ENCODE data around the gene ARVCF.

GRCh38 chr22:20052309-20053259 lies 36.0 kb upstream of the ARVCF start:
- TF ChIP-seq, protein P1, sequence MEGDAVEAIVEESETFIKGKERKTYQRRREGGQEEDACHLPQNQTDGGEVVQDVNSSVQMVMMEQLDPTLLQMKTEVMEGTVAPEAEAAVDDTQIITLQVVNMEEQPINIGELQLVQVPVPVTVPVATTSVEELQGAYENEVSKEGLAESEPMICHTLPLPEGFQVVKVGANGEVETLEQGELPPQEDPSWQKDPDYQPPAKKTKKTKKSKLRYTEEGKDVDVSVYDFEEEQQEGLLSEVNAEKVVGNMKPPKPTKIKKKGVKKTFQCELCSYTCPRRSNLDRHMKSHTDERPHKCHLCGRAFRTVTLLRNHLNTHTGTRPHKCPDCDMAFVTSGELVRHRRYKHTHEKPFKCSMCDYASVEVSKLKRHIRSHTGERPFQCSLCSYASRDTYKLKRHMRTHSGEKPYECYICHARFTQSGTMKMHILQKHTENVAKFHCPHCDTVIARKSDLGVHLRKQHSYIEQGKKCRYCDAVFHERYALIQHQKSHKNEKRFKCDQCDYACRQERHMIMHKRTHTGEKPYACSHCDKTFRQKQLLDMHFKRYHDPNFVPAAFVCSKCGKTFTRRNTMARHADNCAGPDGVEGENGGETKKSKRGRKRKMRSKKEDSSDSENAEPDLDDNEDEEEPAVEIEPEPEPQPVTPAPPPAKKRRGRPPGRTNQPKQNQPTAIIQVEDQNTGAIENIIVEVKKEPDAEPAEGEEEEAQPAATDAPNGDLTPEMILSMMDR (IDR thresholded peaks at IDR 0.05), result no peak
- TF ChIP-seq EZH2 (IDR thresholded peaks at IDR 0.05; ENCODE audit: borderline replicate concordance, insufficient read depth, low read depth, low read length, poor library complexity, severe bottlenecking), result no peak

Measured in B cell (primary cell).